Kidney epithelial cell (primary cell): Measurements from ENCODE around the gene UBE2Z. TPM values are rescaled to one million over a fixed set of nuclear protein-coding genes. Genes with fewer than 3 reads are reported as not detected.

Source experiments
- DNase-seq: peaks from one replicate; pipeline ENCODE4 v3.0.0-alpha.2; 2010; ENCODE audit warnings: low read depth
- H3K27me3 ChIP-seq: 2 replicates; pipeline ENCODE4 v1.6.0; 2011; ENCODE audit warnings: low read length; ENCODE audit not compliant: control insufficient read depth, insufficient read depth
- H3K36me3 ChIP-seq: 2 replicates; pipeline ENCODE4 v1.5.1; 2011; ENCODE audit warnings: low read length; ENCODE audit not compliant: control insufficient read depth, insufficient read depth
- H3K4me3 ChIP-seq: 2 replicates; pipeline ENCODE4 v1.5.1; 2011; ENCODE audit warnings: low read depth, mild to moderate bottlenecking, control low read depth, low read length
- CTCF ChIP-seq: IDR thresholded peaks from 2 replicates; pipeline ENCODE4 v1.5.1; 2011; ENCODE audit warnings: mild to moderate bottlenecking, moderate library complexity, low read length, control low read depth, inconsistent platforms; ENCODE audit not compliant: insufficient read depth, poor library complexity, severe bottlenecking
- total RNA-seq: library from RNA; depleted of rRNA; stranded (reverse); fragments of >200 nt; gene quantifications from 2 replicates; pipeline ENCODE4 v1.2.3, GENCODE V29; 2015

Gene UBE2Z
- total RNA-seq, 1 donor from 2014 or later: 118 TPM

DNA sequence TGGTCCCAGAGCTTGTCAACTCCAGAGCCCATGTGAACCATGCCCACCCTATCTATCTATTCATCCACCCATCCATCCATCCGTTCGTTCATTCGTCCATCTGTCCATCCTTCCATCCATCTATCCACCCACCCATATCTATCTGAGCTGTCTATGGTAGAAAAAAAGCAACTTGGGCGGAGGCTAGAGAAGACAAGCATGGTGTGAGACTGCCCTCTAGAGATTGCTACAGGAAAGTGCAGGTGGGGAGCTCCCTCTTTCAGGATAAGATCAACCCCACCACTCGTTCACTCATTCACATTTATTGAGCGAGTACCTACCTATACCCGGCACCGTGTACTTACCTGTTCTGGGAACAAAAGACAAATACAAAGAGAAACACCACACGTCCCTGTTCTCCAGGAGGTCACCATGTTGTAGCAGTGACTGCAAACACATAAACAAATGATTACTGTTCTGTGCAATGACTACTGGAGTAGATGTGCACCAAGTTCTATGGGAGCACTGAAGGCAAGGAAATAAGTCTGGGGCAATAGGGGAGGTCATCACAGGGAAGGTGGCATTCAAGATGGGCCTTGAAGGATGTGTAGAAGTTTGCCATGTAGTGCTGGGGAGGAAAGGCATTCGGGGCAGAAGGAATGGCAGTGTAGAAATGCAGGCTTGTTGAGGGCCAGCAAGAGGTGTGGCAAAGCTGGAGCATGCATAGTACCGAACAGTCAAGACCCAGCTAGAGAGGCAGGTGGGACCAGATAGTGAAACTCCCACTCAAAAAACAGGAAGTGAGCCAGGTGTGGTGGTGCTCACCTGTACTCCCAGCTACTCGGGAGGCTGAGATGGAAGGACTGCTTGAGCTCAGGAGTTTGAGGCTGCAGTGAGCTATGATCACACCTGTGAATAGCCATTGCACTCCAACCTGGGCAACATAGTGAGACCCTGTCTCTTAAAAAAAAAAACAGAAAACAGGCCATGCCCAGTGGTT, 29.0 kb upstream of the UBE2Z start:
- DNase-seq: peak; percentile 14
- TF ChIP-seq CTCF: peak; percentile 92
- no peaks in the 10 kb centered on the region for H3K36me3 ChIP-seq
- no peak overlapping the region for H3K4me3 ChIP-seq
- H3K27me3 ChIP-seq: no peaks in the 10 kb centered on the region

DNA sequence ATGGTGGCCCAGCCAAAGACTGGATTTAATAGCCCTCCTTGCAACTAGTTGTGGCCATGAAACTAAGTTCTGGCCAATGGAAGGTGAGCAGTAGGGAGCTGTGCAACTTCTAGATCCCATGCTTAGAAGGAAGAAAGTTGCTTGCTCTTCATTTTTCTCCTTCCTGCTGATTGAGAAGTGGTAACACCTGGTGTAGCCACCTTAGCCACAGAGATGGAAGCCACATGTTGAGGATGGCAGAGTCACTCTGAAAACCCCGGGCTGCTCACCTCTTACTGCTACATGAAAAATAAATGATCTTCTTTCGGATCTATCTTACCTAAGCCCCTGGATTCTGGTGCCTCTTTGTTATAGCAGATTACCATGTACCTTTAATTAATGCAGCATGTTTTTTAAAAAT, 25.9 kb upstream of the UBE2Z start:
- no peaks in the 10 kb centered on the region for H3K36me3 ChIP-seq
- TF ChIP-seq CTCF: no peak

DNA sequence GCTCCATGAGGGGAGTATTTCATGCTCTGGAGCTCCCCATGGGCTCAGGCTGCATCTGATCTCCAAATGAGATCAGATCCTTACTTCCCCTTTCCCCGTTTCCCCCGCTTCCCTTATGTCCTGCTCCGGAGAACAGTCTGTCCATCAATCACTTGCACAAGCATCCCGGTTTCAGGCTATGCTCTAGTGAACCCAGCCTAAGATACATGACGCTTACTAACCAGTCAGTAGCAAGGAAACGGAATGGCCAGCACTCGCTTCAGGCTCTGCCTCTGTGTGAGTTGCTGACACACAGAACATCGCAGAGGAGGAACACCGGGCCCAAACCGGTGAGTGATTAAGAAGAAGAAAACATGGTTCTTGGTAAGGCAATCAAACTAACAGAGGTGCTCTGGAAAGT, 25.0 kb upstream of the UBE2Z start:
- Histone ChIP-seq H3K4me3 (no peak overlapping the region), H3K36me3 (no peaks in the 10 kb centered on the region), H3K27me3 (no peaks in the 10 kb centered on the region)
- peak; percentile 31 for DNase-seq
- TF ChIP-seq CTCF: no peak

More for the DNA sequence above, 25.9 kb upstream of the UBE2Z start:
- H3K4me3 ChIP-seq: no peak overlapping the region
- H3K27me3 ChIP-seq: no peaks in the 10 kb centered on the region
- DNase-seq: no peak

GRCh38 chr17:48890086-48890485, 18.1 kb upstream of the UBE2Z start:
- TF ChIP-seq CTCF: no peak
- Histone ChIP-seq H3K36me3 (peaks cover 1% of the 10 kb centered on the region), H3K27me3 (no peaks in the 10 kb centered on the region), H3K4me3 (no peak overlapping the region)
- DNase-seq: no peak

GRCh38 chr17:48892940-48893645, 15.1 kb upstream of the UBE2Z start:
- Histone ChIP-seq H3K27me3 (no peaks in the 10 kb centered on the region), H3K4me3 (peak overlapping the region; percentile 95), H3K36me3 (peaks cover 1% of the 10 kb centered on the region)
- no peak for DNase-seq
- TF ChIP-seq CTCF: no peak
